ENCODE measurements around the gene PLSCR1. TPM values are rescaled to one million over a fixed set of nuclear protein-coding genes. Genes with fewer than 3 reads are reported as not detected.

PLSCR1 gene
- total RNA-seq, 3 donors from 2014 or later (not counting 1 experiment from before 2014, with no cell fraction given), result 24.2 to 38.2 (median 35.2) TPM

DNA sequence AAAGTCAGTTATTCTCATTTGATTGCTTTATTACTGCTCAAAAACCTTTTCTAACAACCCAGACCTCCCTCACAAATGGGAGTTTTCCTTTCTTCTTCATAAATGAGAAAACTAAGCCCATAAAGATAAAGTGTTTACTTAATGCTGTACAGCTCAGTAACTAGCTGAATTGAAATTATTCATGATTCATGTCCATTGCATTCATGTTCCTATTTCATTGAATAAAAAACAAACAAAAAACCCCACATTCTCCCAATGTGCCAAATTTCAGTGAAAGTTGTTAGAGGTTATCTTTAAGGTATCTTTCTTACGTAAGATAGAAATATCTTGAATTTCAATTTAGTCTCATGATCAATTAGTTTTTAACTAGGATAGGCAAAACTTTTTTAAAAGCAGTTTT is 77.8 kb downstream of the PLSCR1 start:
- no peak for TF ChIP-seq CTCF (IDR thresholded peaks at IDR 0.05)
- no peak for ATAC-seq
- H3K4me1 Mint-ChIP-seq, result peaks cover 0 to 7% of the 10 kb centered on the region in 2 donors
- no peaks in the 10 kb centered on the region for H3K36me3 Mint-ChIP-seq
- no peaks in the 10 kb centered on the region for H3K27me3 ChIP-seq (ENCODE audit: control insufficient read depth, insufficient read depth, low read length)
- peaks cover 0 to 4% of the 10 kb centered on the region in 2 donors for H3K27me3 Mint-ChIP-seq (ENCODE audit: low read depth in 2 of 2)
- DNase-seq, result no peak
- no peak overlapping the region for H3K27ac Mint-ChIP-seq
- H3K9me3 Mint-ChIP-seq, result no peaks in the 10 kb centered on the region
- H3K27ac ChIP-seq (ENCODE audit: low read length), result no peak overlapping the region
- no peak overlapping the region for H3K4me3 ChIP-seq (ENCODE audit: low read length)
- H3K4me1 ChIP-seq (ENCODE audit: control insufficient read depth, insufficient read depth, low read length), result peaks cover 13% of the 10 kb centered on the region
- WGBS (ENCODE audit: insufficient coverage), result no CpG with 5 or more reads among the region's 1 CpG
- no peak overlapping the region for H3K4me3 Mint-ChIP-seq
- no peaks in the 10 kb centered on the region for H3K9me3 ChIP-seq (ENCODE audit: control insufficient read depth, insufficient read depth, low read length)
- H3K36me3 ChIP-seq (ENCODE audit: control insufficient read depth, insufficient read depth, low read length), result no peaks in the 10 kb centered on the region
- intact Hi-C loops (cut with micrococcal nuclease), result no loop called here

- Histone ChIP-seq H3K27me3 (ENCODE audit: control insufficient read depth, insufficient read depth, low read length) (no peaks in the 10 kb centered on the region), H3K4me1 (ENCODE audit: control insufficient read depth, insufficient read depth, low read length) (peaks cover 13% of the 10 kb centered on the region), H3K27ac (ENCODE audit: low read length) (no peak overlapping the region), H3K36me3 (ENCODE audit: control insufficient read depth, insufficient read depth, low read length) (no peaks in the 10 kb centered on the region), H3K9me3 (ENCODE audit: control insufficient read depth, insufficient read depth, low read length) (no peaks in the 10 kb centered on the region), H3K4me3 (ENCODE audit: low read length) (no peak overlapping the region)
- Mint-ChIP-seq H3K36me3 (no peaks in the 10 kb centered on the region), H3K9me3 (no peaks in the 10 kb centered on the region), H3K4me3 (no peak overlapping the region), H3K4me1 (peaks cover 0 to 7% of the 10 kb centered on the region in 2 donors), H3K27me3 (ENCODE audit: low read depth in 2 of 2) (peaks cover 0 to 4% of the 10 kb centered on the region in 2 donors), H3K27ac (no peak overlapping the region)
- TF ChIP-seq CTCF (IDR thresholded peaks at IDR 0.05), result no peak
- no peak for DNase-seq
- intact Hi-C loops (cut with micrococcal nuclease), result no loop called here
- ATAC-seq, result no peak
- 81% methylated on average over 3 of the region's 6 CpGs for WGBS (ENCODE audit: insufficient coverage)
Measured at GRCh38 chr3:146465693-146466465, 78.5 kb downstream of the PLSCR1 start.

Other genes with a start within 250 kb of the PLSCR1 start
- under 1 TPM in 1 of 3 donors, not detected in 2; 0.38 TPM for gene PLSCR2, start 75.0 kb downstream of the PLSCR1 start, total RNA-seq
- not detected for gene PLSCR5, start 60.7 kb upstream of the PLSCR1 start, total RNA-seq

Data from natural killer cell (primary cell).